Measurements from ENCODE around the gene PRR18.

Gene PRR18

DNA sequence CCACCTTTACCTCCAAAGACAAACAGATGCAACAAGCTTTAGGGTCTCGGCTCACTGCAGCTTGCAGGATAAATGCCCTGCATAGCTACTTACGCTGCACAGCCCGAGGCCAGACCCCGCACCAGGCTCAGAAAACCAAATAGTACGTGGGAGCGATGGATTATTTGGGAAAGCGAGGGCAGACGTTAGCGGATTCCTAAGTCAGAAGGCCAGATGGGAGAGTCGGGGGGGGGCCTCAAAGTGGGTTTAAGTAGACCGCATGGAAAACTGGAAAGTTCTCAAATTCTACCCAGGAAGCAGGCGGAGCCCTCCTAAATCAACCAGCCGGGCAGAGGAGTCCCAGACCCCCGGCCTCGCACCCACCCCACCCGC is 33.8 kb upstream of the PRR18 start:
- peak overlapping the region; percentile 93 for H3K27ac ChIP-seq
- no peak for TF ChIP-seq ZFX (IDR thresholded peaks at IDR 0.05)
- TF ChIP-seq, protein P1, sequence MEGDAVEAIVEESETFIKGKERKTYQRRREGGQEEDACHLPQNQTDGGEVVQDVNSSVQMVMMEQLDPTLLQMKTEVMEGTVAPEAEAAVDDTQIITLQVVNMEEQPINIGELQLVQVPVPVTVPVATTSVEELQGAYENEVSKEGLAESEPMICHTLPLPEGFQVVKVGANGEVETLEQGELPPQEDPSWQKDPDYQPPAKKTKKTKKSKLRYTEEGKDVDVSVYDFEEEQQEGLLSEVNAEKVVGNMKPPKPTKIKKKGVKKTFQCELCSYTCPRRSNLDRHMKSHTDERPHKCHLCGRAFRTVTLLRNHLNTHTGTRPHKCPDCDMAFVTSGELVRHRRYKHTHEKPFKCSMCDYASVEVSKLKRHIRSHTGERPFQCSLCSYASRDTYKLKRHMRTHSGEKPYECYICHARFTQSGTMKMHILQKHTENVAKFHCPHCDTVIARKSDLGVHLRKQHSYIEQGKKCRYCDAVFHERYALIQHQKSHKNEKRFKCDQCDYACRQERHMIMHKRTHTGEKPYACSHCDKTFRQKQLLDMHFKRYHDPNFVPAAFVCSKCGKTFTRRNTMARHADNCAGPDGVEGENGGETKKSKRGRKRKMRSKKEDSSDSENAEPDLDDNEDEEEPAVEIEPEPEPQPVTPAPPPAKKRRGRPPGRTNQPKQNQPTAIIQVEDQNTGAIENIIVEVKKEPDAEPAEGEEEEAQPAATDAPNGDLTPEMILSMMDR (conservative IDR thresholded peaks at IDR 0.05): no peak

DNA sequence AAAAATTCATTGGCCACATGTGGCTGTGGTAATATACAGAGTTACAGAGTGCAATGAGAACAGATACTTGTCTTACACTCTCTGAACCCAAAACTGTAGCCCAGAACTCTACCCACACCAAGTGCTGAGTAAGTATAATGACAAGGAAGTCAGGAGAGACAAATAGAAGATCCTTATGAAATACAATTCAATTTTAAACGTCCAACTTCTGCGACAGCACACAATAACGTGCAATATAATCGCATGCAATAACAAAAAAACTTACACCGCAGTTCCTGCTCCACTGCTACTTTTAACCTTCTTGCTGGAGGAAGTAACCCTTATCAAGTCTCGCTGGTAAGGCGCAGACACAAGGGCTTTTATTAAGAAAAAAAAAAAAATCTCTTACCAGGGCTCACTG is 33.3 kb upstream of the PRR18 start:
- peak overlapping the region; percentile 93 for H3K27ac ChIP-seq
- TF ChIP-seq, protein P1 (conservative IDR thresholded peaks at IDR 0.05): no peak
- no peak for TF ChIP-seq ZFX (IDR thresholded peaks at IDR 0.05)

DNA sequence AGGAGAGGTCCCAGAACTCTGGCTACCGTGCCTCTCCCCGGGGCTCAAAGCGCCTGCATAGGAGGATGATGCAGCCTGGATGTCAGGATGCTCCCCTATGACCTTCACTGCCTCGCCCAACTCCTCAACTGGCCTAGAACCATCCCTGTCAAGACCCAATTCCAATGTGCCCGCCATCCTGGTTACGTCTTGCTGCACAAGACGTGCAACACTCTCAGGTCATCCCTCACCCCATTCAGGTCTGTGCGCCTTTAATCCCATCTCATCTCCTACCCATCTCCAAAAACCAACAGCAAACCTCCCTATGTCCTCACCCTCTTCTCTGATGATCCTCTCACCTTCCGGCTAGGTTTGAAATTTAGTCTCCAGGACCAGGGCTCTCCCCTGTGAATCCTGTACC is 30.7 kb upstream of the PRR18 start:
- H3K27ac ChIP-seq: no peak overlapping the region
- TF ChIP-seq, protein P1 (conservative IDR thresholded peaks at IDR 0.05): no peak
- TF ChIP-seq ZFX (IDR thresholded peaks at IDR 0.05): no peak

DNA sequence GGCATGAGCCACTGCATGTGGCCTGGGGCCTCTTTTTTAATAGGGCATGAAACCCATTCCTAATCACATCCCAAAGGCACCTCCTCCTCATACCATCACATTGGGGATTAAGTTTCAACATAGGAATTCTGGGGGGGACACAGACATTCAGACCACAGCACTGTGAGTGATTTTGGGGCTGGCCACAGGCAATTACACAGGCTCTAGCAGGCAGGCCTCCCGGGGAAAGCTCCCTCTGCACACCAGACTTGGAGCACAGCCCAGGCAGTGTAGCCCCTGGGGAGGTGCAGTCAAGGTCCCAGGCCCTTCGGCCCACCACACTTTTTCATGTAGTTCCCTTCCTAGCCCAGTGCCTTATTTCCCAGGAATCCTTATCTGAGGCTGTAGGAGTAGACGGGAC is 28.7 kb upstream of the PRR18 start:
- TF ChIP-seq, protein P1 (conservative IDR thresholded peaks at IDR 0.05): no peak
- no peak for TF ChIP-seq ZFX (IDR thresholded peaks at IDR 0.05)
- no peak overlapping the region for H3K27ac ChIP-seq

DNA sequence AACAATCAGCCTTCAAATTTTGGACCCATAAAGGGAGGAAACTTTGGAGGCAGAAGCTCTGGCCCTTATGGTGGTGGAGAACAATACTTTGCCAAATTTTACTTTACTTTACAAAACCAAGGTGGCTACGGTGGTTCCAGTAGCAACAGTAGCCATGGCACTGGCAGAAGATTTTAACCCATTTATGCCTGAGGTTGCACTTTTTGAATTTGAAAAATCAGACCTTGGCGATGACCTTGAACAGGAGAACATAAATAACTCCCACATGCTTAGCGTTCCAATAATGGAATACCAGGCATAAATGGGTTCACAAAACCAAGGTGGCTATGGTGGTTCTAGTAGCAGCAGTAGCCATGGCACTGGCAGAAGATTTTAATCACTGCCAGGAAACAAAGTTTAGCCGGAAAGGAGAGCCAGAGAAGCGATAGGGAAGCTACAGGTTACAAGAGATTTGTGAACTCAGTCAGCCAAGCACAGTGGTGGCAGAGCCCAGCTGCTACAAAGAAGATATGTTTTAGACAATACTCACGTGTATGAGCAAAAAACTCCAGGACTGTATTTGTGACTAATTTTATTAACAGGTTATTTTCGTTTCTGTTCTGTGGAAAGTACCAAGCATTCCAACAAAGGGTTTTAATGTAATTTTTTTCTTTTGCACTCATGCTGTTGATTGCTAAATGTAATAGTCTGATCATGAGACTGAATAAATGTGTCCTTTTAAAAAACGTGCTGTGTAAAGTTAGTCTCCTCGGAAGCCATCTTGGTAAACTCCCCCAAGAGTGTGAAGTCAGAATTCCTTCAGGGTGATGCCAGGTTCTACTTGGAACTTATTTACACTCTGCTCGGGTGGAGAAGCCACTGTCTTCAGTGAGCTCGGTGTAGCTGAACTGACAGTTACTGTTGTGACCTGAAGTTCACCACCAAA is 27.4 kb upstream of the PRR18 start:
- H3K27ac ChIP-seq: no peak overlapping the region
- TF ChIP-seq ZFX (IDR thresholded peaks at IDR 0.05): no peak
- TF ChIP-seq, protein P1 (conservative IDR thresholded peaks at IDR 0.05): no peak

DNA sequence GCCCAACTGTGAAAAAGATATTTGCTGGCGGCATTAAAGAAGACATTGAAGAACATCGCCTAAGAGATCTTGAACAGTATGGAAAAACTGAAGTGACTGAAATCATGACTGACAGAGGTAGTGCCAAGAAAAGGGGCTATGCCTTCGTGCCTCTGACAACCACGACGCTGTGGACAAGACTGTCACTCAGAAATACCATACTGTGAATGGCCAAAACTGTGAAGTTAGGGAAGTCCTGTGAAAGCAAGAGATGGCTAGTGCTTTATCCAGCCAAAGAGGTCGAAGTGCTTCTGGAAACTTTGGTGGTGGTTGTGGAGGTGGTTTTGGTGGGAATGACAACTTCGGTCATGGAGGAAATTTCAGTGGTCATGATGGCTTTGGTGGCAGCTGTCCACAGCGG is 26.7 kb upstream of the PRR18 start:
- H3K27ac ChIP-seq: no peak overlapping the region
- no peak for TF ChIP-seq ZFX (IDR thresholded peaks at IDR 0.05)
- TF ChIP-seq, protein P1 (conservative IDR thresholded peaks at IDR 0.05): no peak

DNA sequence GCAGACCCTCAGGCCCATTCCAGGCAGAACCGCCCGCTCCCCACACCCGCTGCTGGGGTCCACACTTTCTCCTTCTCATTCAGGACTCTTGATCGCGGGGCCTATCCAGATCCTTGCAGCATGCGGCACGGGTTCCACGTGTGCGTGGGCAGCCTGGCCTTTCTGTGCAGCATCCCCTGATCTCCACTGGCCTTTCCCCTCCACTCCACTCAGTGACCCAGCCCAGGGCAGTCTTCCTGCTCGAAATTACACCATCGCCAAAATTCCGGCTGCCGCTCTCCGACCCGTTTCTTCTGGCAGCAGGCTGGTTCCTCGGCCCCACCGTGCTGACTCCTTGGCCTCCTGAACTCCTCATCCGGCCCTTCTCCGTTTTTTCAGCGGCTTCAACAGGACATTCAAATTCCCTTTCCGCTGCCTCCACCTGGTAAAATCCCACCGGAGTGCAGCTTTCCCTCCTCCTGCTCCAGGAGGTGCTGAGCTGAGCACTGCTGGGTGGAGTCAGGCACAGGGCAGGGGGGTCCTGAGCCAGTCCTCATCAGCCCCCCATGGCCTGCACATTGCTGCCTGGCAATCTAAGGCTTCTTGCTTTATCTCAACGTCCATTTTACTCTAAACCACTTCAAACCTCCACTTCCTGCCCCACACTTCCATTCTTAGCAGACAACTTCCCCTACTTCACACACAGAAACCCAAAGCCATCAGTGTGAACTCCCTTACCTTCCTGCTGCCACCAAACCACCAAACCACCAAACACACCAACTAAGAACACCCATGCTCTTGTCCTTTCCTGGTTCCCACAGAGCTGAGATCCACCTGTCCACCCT is 25.2 kb upstream of the PRR18 start:
- H3K27ac ChIP-seq: no peak overlapping the region
- TF ChIP-seq ZFX (IDR thresholded peaks at IDR 0.05): no peak
- TF ChIP-seq, protein P1 (conservative IDR thresholded peaks at IDR 0.05): no peak

All from C4-2B (cell line).